NCI-H524 (cell line): ENCODE results near the gene TAAR8.
"Not testable (repeated sequence)": the region's sequence is repeated elsewhere in the genome, so short reads cannot be mapped to it uniquely, and the experiment has no call there.

ENCODE experiments used
- DNase-seq, 2 experiments: peaks; one replicate each; lab custom pipeline; 2025; lab: John Stamatoyannopoulos, UW

TAAR8 gene

GRCh38 chr6:132552372-132552771 lies at the start of gene TAAR8:
Gene TAAR8 (plus strand): TSS chr6:132552672. CDS start chr6:132552693, 21 bp downstream.
- no peak for DNase-seq

- no peak for DNase-seq
Measured at GRCh38 chr6:132504757-132505156, 47.7 kb upstream of the TAAR8 start.

- DNase-seq = no peak
Measured at GRCh38 chr6:132505158-132505557, 47.3 kb upstream of the TAAR8 start.

GRCh38 chr6:132506461-132506860 lies 46.0 kb upstream of the TAAR8 start:
- DNase-seq = no peak

- no peak for DNase-seq
Measured at GRCh38 chr6:132506869-132507808, 45.3 kb upstream of the TAAR8 start.

- no peak for DNase-seq
Measured at GRCh38 chr6:132511210-132511830, 41.2 kb upstream of the TAAR8 start.

- DNase-seq = no peak
Measured at GRCh38 chr6:132511831-132512220, 40.6 kb upstream of the TAAR8 start.

GRCh38 chr6:132512342-132512637 lies 40.2 kb upstream of the TAAR8 start:
- DNase-seq = no peak

- peak; percentile 90 to 95 for DNase-seq
Measured at GRCh38 chr6:132512638-132513632, 39.5 kb upstream of the TAAR8 start, which contains the start of gene STX7. Gene STX7 (minus strand): TSS chr6:132513116. CDS start chr6:132503530, 9,586 bp downstream.

- DNase-seq = no peak
Measured at GRCh38 chr6:132513831-132514545, 38.5 kb upstream of the TAAR8 start.

GRCh38 chr6:132515386-132515785 lies 37.1 kb upstream of the TAAR8 start:
- no peak for DNase-seq

GRCh38 chr6:132520953-132521352 lies 31.5 kb upstream of the TAAR8 start:
- no peak for DNase-seq

- no peak for DNase-seq
Measured at GRCh38 chr6:132524646-132525045, 27.8 kb upstream of the TAAR8 start.

GRCh38 chr6:132525866-132526265 lies 26.6 kb upstream of the TAAR8 start:
- no peak for DNase-seq

- no peak for DNase-seq
Measured at GRCh38 chr6:132526461-132526860, 26.0 kb upstream of the TAAR8 start.

GRCh38 chr6:132527791-132528190 lies 24.7 kb upstream of the TAAR8 start:
- no peak for DNase-seq

- peak; percentile 57 to 71 for DNase-seq
Measured at GRCh38 chr6:132530293-132530974, 22.0 kb upstream of the TAAR8 start.

GRCh38 chr6:132534546-132534945 lies 17.9 kb upstream of the TAAR8 start:
- not testable (repeated sequence) for DNase-seq

- DNase-seq = no peak
Measured at GRCh38 chr6:132537145-132537544, 15.3 kb upstream of the TAAR8 start.

GRCh38 chr6:132537977-132538376 lies 14.5 kb upstream of the TAAR8 start, which contains the start of gene TAAR9:
Gene TAAR9 (plus strand): TSS chr6:132538277. CDS start chr6:132538290, 13 bp downstream.
- DNase-seq = no peak

GRCh38 chr6:132544826-132545225 lies 7.6 kb upstream of the TAAR8 start:
- no peak for DNase-seq
